Type B pancreatic cell (in vitro differentiated cells): ENCODE data around the gene RAVER2. TPM values are rescaled to one million over a fixed set of nuclear protein-coding genes. Genes with fewer than 3 reads are reported as not detected.
"Not testable (repeated sequence)": the region's sequence is repeated elsewhere in the genome, so short reads cannot be mapped to it uniquely, and the experiment has no call there.

Experiments used
- DNase-seq: peaks from one replicate; pipeline ENCODE4 v3.0.0; 2021; ENCODE audit warnings: mixed read lengths; ENCODE audit not compliant: unreplicated experiment; ENCODE audit errors: extremely low spot score
- H3K27ac Mint-ChIP-seq: 2 replicates; pipeline ENCODE4 v1.8.0; 2021; ENCODE audit warnings: mild to moderate bottlenecking, mixed read lengths
- H3K27me3 Mint-ChIP-seq: 2 replicates; pipeline ENCODE4 v1.8.0; 2021; ENCODE audit warnings: mixed read lengths
- H3K36me3 Mint-ChIP-seq: 2 replicates; pipeline ENCODE4 v1.8.0; 2021; ENCODE audit warnings: mixed read lengths
- H3K4me1 Mint-ChIP-seq: one replicate; pipeline ENCODE4 v1.8.0; 2021; ENCODE audit warnings: mixed read lengths; ENCODE audit not compliant: unreplicated experiment
- H3K4me3 Mint-ChIP-seq: 2 replicates; pipeline ENCODE4 v1.8.0; 2021; ENCODE audit warnings: mild to moderate bottlenecking, mixed read lengths
- H3K9me3 Mint-ChIP-seq: 2 replicates; pipeline ENCODE4 v1.8.0; 2021; ENCODE audit warnings: mixed read lengths
- total RNA-seq: library from RNA; stranded (reverse); gene quantifications from 2 replicates; pipeline ENCODE4 v1.2.1, GENCODE V29; 2021; ENCODE audit warnings: low replicate concordance
- TF ChIP-seq, protein P1 (sequence below): fragments of 200-600 bp; sonication (generic); conservative IDR thresholded peaks from 2 replicates; pipeline ENCODE4 v1.5.0; 2021; ENCODE audit warnings: antibody characterized with exemption, mild to moderate bottlenecking

The RAVER2 gene
- total RNA-seq, 1 donor from 2014 or later: 26.5 TPM

DNA sequence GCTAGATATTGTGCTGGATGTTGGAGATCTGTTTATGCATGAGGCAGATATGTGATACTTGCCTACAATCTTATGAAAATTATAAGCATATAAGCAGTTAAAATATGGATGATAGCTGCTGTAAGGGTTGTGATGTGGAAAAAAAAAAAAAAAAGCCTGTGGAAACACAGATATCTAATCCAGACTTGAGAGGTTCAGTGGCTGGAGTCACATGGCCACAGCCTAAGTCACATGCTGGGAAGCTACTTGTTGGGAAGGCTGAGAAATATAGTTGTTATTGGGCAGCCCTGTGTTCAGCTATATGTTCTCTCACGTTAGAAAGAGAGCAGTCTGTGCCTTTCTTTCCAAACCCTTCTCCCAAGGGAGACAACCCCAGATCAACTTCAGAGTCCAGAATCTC lies 15.1 kb downstream of the RAVER2 start:
- Mint-ChIP-seq H3K4me3 (no peak overlapping the region), H3K27ac (no peak overlapping the region), H3K9me3 (peaks cover 4% of the 10 kb centered on the region), H3K27me3 (no peaks in the 10 kb centered on the region), H3K36me3 (peaks cover 26% of the 10 kb centered on the region), H3K4me1 (peaks cover 9% of the 10 kb centered on the region)
- TF ChIP-seq, protein P1, sequence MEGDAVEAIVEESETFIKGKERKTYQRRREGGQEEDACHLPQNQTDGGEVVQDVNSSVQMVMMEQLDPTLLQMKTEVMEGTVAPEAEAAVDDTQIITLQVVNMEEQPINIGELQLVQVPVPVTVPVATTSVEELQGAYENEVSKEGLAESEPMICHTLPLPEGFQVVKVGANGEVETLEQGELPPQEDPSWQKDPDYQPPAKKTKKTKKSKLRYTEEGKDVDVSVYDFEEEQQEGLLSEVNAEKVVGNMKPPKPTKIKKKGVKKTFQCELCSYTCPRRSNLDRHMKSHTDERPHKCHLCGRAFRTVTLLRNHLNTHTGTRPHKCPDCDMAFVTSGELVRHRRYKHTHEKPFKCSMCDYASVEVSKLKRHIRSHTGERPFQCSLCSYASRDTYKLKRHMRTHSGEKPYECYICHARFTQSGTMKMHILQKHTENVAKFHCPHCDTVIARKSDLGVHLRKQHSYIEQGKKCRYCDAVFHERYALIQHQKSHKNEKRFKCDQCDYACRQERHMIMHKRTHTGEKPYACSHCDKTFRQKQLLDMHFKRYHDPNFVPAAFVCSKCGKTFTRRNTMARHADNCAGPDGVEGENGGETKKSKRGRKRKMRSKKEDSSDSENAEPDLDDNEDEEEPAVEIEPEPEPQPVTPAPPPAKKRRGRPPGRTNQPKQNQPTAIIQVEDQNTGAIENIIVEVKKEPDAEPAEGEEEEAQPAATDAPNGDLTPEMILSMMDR: no peak
- no peak for DNase-seq

DNA sequence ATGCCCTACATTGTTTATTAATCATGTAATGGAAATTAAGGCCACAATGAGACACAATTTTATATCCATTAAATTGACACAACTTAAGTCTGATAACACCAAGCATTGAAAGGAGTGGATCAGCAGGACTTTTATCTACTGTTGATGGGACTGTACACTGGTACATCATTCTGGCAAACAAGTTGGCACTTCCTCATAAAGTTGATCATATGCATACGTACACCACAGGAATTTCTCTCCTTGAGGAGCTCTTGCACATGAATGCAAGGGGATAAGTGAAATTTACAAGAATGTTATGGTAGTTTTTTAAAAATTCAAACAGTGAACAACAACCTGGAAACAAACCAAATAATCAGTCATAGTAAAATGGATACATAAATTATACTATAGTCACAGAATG lies 20.1 kb downstream of the RAVER2 start:
- Mint-ChIP-seq H3K4me1 (no peaks in the 10 kb centered on the region), H3K27me3 (no peaks in the 10 kb centered on the region), H3K4me3 (no peak overlapping the region), H3K27ac (no peak overlapping the region), H3K36me3 (peaks cover 17% of the 10 kb centered on the region), H3K9me3 (no peaks in the 10 kb centered on the region)
- no peak for DNase-seq
- TF ChIP-seq, protein P1: no peak

DNA sequence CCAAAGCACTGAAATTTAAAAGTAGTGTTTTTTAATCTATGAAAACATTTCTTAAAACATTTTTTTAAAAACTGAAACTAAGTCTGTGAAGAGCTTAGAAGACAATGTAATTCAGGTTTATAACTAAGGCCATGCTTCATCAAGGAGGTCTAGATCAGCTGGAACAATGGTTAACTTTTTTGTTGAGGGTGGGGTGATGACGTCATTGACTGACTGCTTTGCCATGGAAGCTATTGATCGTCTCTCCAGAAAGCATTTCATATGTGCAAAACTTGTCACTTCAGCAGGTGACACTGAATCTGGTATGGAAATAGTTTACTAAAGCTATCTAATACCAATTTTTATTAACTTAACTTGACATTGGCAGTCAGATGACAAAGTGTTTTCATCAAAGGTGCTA lies 21.0 kb downstream of the RAVER2 start:
- no peak for DNase-seq
- no peaks in the 10 kb centered on the region for H3K4me1 Mint-ChIP-seq
- TF ChIP-seq, protein P1: no peak
- H3K27me3 Mint-ChIP-seq: no peaks in the 10 kb centered on the region
- H3K4me3 Mint-ChIP-seq: no peak overlapping the region
- no peak overlapping the region for H3K27ac Mint-ChIP-seq
- peaks cover 25% of the 10 kb centered on the region for H3K36me3 Mint-ChIP-seq
- no peaks in the 10 kb centered on the region for H3K9me3 Mint-ChIP-seq

DNA sequence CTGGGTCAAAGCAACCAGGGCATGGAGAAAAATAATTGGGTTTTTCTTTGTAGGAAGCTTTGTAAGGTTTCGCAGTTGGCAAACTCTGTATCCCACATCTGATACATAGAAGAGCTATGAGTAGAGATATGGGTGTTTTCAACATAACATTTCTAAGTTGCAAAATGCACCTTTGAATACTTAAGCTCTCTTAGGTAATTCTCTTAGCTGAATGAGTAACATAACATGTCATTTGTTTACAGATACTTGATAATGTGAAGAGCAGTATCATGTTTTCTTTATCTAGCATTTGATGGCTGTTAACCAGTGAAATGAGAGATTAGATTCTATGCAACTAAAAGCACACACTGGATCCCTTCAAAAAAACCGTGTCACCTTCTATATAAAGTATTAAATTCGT lies 21.6 kb downstream of the RAVER2 start:
- Mint-ChIP-seq H3K4me3 (no peak overlapping the region), H3K36me3 (peaks cover 31% of the 10 kb centered on the region), H3K4me1 (no peaks in the 10 kb centered on the region), H3K27ac (no peak overlapping the region), H3K9me3 (no peaks in the 10 kb centered on the region), H3K27me3 (no peaks in the 10 kb centered on the region)
- DNase-seq: no peak
- TF ChIP-seq, protein P1: no peak

DNA sequence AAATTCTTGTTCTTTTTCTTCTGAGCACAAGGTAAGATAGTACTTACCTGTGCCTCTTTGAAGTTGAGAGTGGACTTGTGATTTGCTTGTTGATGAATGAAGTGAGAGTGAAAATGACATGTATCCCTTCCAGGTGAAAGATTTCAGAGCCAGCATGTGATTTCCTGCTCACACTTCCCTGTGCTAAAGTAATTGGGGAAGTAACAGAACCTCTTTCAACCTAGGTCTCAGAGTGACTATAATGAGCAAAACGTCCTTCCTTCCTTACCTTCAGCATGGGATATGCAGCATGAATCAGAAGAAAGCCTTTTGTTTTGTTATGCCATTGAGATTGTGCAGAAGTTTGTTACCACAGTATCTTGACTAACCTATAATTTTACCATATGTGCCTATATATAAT lies 24.6 kb downstream of the RAVER2 start:
- no peak for DNase-seq
- no peak overlapping the region for H3K4me3 Mint-ChIP-seq
- H3K4me1 Mint-ChIP-seq: no peaks in the 10 kb centered on the region
- TF ChIP-seq, protein P1: no peak
- H3K36me3 Mint-ChIP-seq: peaks cover 38% of the 10 kb centered on the region
- H3K9me3 Mint-ChIP-seq: peaks cover 6% of the 10 kb centered on the region
- no peaks in the 10 kb centered on the region for H3K27me3 Mint-ChIP-seq
- H3K27ac Mint-ChIP-seq: no peak overlapping the region

DNA sequence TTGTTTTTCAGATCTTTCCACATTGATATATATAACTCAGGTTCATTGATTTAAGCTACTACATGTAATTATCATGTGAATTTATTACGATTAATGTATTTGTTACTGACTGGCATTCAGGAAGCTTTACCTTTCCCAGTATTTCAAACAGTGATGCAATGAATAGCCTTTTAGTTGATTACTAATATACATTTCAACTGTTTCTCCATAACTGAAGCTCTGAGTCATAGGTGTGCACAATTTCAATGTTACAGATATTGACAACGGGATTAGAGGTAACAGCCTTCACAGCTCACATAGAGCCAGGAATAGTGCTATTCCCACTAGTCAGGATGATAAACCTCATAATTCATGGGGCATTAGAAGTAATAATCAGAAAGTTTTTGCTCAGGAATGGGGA lies 25.1 kb downstream of the RAVER2 start:
- H3K27ac Mint-ChIP-seq: no peak overlapping the region
- no peak for DNase-seq
- peaks cover 6% of the 10 kb centered on the region for H3K9me3 Mint-ChIP-seq
- peaks cover 40% of the 10 kb centered on the region for H3K36me3 Mint-ChIP-seq
- TF ChIP-seq, protein P1: no peak
- no peak overlapping the region for H3K4me3 Mint-ChIP-seq
- no peaks in the 10 kb centered on the region for H3K27me3 Mint-ChIP-seq
- H3K4me1 Mint-ChIP-seq: no peaks in the 10 kb centered on the region

DNA sequence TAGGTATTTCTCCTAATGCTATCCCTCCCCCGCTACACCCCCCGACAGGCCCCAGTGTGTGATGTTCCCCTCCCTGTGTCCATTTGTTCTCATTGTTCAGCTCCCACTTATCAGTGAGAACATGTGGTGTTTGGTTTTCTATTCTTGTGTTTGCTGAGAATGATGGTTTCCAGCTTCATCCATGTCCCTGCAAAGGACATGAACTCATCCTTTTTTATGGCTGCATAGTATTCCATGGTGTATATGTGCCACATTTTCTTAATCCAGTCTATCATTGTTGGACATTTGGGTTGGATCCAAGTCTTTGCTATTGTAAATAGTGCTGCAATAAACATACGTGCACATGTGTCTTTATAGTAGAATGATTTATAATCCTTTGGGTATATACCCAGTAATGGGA lies 28.4 kb downstream of the RAVER2 start:
- not testable (repeated sequence) for DNase-seq, H3K9me3 Mint-ChIP-seq, H3K4me3 Mint-ChIP-seq, H3K27me3 Mint-ChIP-seq, H3K4me1 Mint-ChIP-seq, H3K27ac Mint-ChIP-seq
- peaks cover 46% of the 10 kb centered on the region for H3K36me3 Mint-ChIP-seq
